Measurements from ENCODE around the gene GNAI3. TPM values are rescaled to one million over a fixed set of nuclear protein-coding genes. Genes with fewer than 3 reads are reported as not detected.

Gene GNAI3
- 10 to 100 TPM in 1 of 2 donors, 1 to 10 TPM in 1; 8.9 to 10.1 TPM for total RNA-seq

GRCh38 chr1:109548321-109549267, at the start of gene GNAI3:
Gene GNAI3 (plus strand): TSS chr1:109548615. CDS start chr1:109548721, 106 bp downstream.
- ATAC-seq (peak; percentile 97 to 99), DNase-seq (ENCODE audit: low spot score in 2 of 2) (peak; percentile 90 to 96)
- H3K9me3 Mint-ChIP-seq = no peaks in the 10 kb centered on the region
- peak within 1 kb of the TSS; percentile 95 to 99 for H3K27ac Mint-ChIP-seq
- H3K36me3 Mint-ChIP-seq = peaks cover 12 to 21% of the 10 kb centered on the region in 2 donors

GRCh38 chr1:109499081-109499480, 49.3 kb upstream of the GNAI3 start:
- H3K36me3 Mint-ChIP-seq = peaks cover 7 to 14% of the 10 kb centered on the region in 2 donors
- DNase-seq (ENCODE audit: low spot score in 2 of 2) = no peak
- H3K9me3 Mint-ChIP-seq = no peaks in the 10 kb centered on the region
- ATAC-seq = no peak
- peak overlapping the region; percentile 67 to 68 for H3K27ac Mint-ChIP-seq

GRCh38 chr1:109499661-109500536, 48.5 kb upstream of the GNAI3 start:
- Mint-ChIP-seq H3K36me3 (peaks cover 7 to 11% of the 10 kb centered on the region in 2 donors), H3K27ac (peak overlapping the region in 1 of 2 donors; percentile 68), H3K9me3 (no peaks in the 10 kb centered on the region)
- ATAC-seq (peak in 1 of 2 donors; percentile 46), DNase-seq (ENCODE audit: low spot score in 2 of 2) (peak in 1 of 2 donors; percentile 67)

GRCh38 chr1:109500941-109501381, 47.5 kb upstream of the GNAI3 start:
- peaks cover 6 to 7% of the 10 kb centered on the region in 2 donors for H3K36me3 Mint-ChIP-seq
- peak overlapping the region in 1 of 2 donors; percentile 23 for H3K27ac Mint-ChIP-seq
- DNase-seq (ENCODE audit: low spot score in 2 of 2) (no peak), ATAC-seq (no peak)
- H3K9me3 Mint-ChIP-seq = no peaks in the 10 kb centered on the region

GRCh38 chr1:109501644-109502363, 46.6 kb upstream of the GNAI3 start:
- Mint-ChIP-seq H3K27ac (peak overlapping the region in 1 of 2 donors; percentile 56), H3K36me3 (peaks cover 0 to 7% of the 10 kb centered on the region in 2 donors), H3K9me3 (no peaks in the 10 kb centered on the region)
- ATAC-seq (no peak), DNase-seq (ENCODE audit: low spot score in 2 of 2) (no peak)

- peak overlapping the region in 1 of 2 donors; percentile 56 for H3K27ac Mint-ChIP-seq
- H3K36me3 Mint-ChIP-seq = peaks cover 0 to 7% of the 10 kb centered on the region in 2 donors
- ATAC-seq = peak; percentile 60 to 69
- DNase-seq (ENCODE audit: low spot score in 2 of 2) = no peak
- H3K9me3 Mint-ChIP-seq = no peaks in the 10 kb centered on the region
Observed at GRCh38 chr1:109502364-109502851, 46.0 kb upstream of the GNAI3 start.

- no peak for DNase-seq (ENCODE audit: low spot score in 2 of 2)
- Mint-ChIP-seq H3K27ac (peak overlapping the region; percentile 73 to 87), H3K9me3 (no peaks in the 10 kb centered on the region), H3K36me3 (peaks cover 7 to 10% of the 10 kb centered on the region in 2 donors)
- no peak for ATAC-seq
Observed at GRCh38 chr1:109503935-109504334, 44.5 kb upstream of the GNAI3 start.

- DNase-seq (ENCODE audit: low spot score in 2 of 2) = no peak
- Mint-ChIP-seq H3K27ac (peak overlapping the region in 1 of 2 donors; percentile 73), H3K36me3 (peaks cover under 1 to 10% of the 10 kb centered on the region in 2 donors), H3K9me3 (no peaks in the 10 kb centered on the region)
- ATAC-seq = peak; percentile 52 to 73
Observed at GRCh38 chr1:109504974-109505373, 43.4 kb upstream of the GNAI3 start.

GRCh38 chr1:109508001-109508872, 40.2 kb upstream of the GNAI3 start:
- DNase-seq (ENCODE audit: low spot score in 2 of 2) (no peak), ATAC-seq (no peak)
- Mint-ChIP-seq H3K9me3 (no peaks in the 10 kb centered on the region), H3K36me3 (peaks cover 0 to 10% of the 10 kb centered on the region in 2 donors), H3K27ac (peak overlapping the region; percentile 26 to 74)

- Mint-ChIP-seq H3K9me3 (no peaks in the 10 kb centered on the region), H3K27ac (peak overlapping the region; percentile 26 to 74), H3K36me3 (peaks cover 0 to 10% of the 10 kb centered on the region in 2 donors)
- ATAC-seq (no peak), DNase-seq (ENCODE audit: low spot score in 2 of 2) (no peak)
Observed at GRCh38 chr1:109508873-109509175, 39.6 kb upstream of the GNAI3 start.

- Mint-ChIP-seq H3K9me3 (no peaks in the 10 kb centered on the region), H3K27ac (peak within 1 kb of the TSS; percentile 26 to 74), H3K36me3 (peaks cover 0 to 10% of the 10 kb centered on the region in 2 donors)
- peak in 1 of 2 donors; percentile 63 for DNase-seq (ENCODE audit: low spot score in 2 of 2)
- peak; percentile 62 to 70 for ATAC-seq
Observed at GRCh38 chr1:109509176-109510134, 39.0 kb upstream of the GNAI3 start, which contains the start of gene AMIGO1. Gene AMIGO1 (minus strand): TSS chr1:109509727. CDS start chr1:109508912, 815 bp downstream.

GRCh38 chr1:109513110-109513710, 35.2 kb upstream of the GNAI3 start:
- Mint-ChIP-seq H3K9me3 (no peaks in the 10 kb centered on the region), H3K36me3 (peaks cover 0 to 5% of the 10 kb centered on the region in 2 donors), H3K27ac (no peak overlapping the region)
- ATAC-seq (no peak), DNase-seq (ENCODE audit: low spot score in 2 of 2) (no peak)

GRCh38 chr1:109514846-109515245, 33.6 kb upstream of the GNAI3 start:
- DNase-seq (ENCODE audit: low spot score in 2 of 2) (no peak), ATAC-seq (no peak)
- H3K9me3 Mint-ChIP-seq = no peaks in the 10 kb centered on the region
- no peaks in the 10 kb centered on the region for H3K36me3 Mint-ChIP-seq
- peak overlapping the region in 1 of 2 donors; percentile 69 for H3K27ac Mint-ChIP-seq

GRCh38 chr1:109516872-109517271, 31.5 kb upstream of the GNAI3 start:
- no peaks in the 10 kb centered on the region for H3K9me3 Mint-ChIP-seq
- peak overlapping the region in 1 of 2 donors; percentile 39 for H3K27ac Mint-ChIP-seq
- DNase-seq (ENCODE audit: low spot score in 2 of 2) (no peak), ATAC-seq (no peak)
- H3K36me3 Mint-ChIP-seq = no peaks in the 10 kb centered on the region

Measured in activated naive CD4-positive, alpha-beta T cell treated with anti-CD3 and anti-CD28 coated beads, Interleukin-2, amount 50 U/mL, for 72 hours (primary cell).